Vagina (tissue), 2 donors: ENCODE measurements around the gene KCNK10.

Experiments used
- POLR2A ChIP-seq, 2 donors: fragments of 450-650 bp; IDR thresholded peaks; one replicate each; pipeline ENCODE4 v1.6.1; 2017; ENCODE audit warnings: antibody characterized with exemption in 2 of 2, mild to moderate bottlenecking in 2 of 2, moderate library complexity in 2 of 2
- TF ChIP-seq, protein P1 (sequence below), 3 experiments: fragments of 450-650 bp in 2 of 3; fragments of 200-600 bp in 1 of 3; sonication (generic) in 1 of 3; IDR thresholded peaks; one replicate each; pipeline ENCODE4 v1.5.1; 2017 to 2019; ENCODE audit warnings: antibody characterized with exemption in 3 of 3, mild to moderate bottlenecking in 2 of 3, moderate library complexity in 2 of 3

DNA sequence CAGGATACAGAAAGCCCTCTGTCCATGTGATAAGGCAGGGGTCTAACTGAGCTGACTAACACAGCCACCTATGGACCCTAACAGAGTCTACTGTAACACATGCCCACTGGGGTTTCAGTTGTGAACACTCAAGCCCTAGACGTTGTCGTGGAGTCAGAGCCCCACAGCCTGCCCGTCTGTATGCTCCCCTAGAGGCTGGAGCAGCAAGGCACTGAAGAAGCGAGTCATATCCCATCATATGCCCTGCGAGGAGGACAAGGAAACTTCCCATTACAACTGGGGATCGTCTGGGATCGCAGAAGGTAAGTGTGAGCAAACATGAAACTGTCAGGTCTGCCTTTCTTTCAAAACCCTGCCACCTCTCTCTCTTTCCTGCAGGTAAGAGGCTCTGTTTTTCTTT is 180.1 kb downstream of the KCNK10 start:
- TF ChIP-seq, protein P1, sequence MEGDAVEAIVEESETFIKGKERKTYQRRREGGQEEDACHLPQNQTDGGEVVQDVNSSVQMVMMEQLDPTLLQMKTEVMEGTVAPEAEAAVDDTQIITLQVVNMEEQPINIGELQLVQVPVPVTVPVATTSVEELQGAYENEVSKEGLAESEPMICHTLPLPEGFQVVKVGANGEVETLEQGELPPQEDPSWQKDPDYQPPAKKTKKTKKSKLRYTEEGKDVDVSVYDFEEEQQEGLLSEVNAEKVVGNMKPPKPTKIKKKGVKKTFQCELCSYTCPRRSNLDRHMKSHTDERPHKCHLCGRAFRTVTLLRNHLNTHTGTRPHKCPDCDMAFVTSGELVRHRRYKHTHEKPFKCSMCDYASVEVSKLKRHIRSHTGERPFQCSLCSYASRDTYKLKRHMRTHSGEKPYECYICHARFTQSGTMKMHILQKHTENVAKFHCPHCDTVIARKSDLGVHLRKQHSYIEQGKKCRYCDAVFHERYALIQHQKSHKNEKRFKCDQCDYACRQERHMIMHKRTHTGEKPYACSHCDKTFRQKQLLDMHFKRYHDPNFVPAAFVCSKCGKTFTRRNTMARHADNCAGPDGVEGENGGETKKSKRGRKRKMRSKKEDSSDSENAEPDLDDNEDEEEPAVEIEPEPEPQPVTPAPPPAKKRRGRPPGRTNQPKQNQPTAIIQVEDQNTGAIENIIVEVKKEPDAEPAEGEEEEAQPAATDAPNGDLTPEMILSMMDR (IDR thresholded peaks at IDR 0.05), result no peak
- no peak for TF ChIP-seq POLR2A (IDR thresholded peaks at IDR 0.05)
